GM12878 (cell line): ENCODE results near the gene ERCC4. TPM values are rescaled to one million over a fixed set of nuclear protein-coding genes. Genes with fewer than 3 reads are reported as not detected.

Experiments
- ATAC-seq: fragments of 200-7000 bp; cut with Tn5 transposase; 3 replicates; pipeline ENCODE4 v1.9.1; 2020; ENCODE audit warnings: mild to moderate bottlenecking, moderate library complexity
- BruUV-seq: library from RNA; stranded (reverse); fragments of 400-500 nt; replicated peaks from 2 replicates; lab custom pipeline; 2021; lab: Mats Ljungman, UMichigan
- CTCF ChIA-PET: fragments of 300-600 bp; sonication (Branson Sonifier 250); formaldehyde crosslinking; extraction: SDS; loops from one replicate; lab custom pipeline; 2021; ENCODE audit warnings: inconsistent platforms; lab: Yijun Ruan, JAX
- POLR2A ChIA-PET: fragments of 350-600 bp; formaldehyde crosslinking; extraction: SDS; loops from one replicate; lab custom pipeline; 2021; ENCODE audit warnings: inconsistent platforms; lab: Charles Lee
- RAD21 ChIA-PET: fragments of 300-600 bp; sonication (Branson Sonifier 250); formaldehyde crosslinking; loops from one replicate; lab custom pipeline; 2023; ENCODE audit warnings: antibody characterized with exemption; ENCODE audit not compliant: unreplicated experiment; lab: Charles Lee
- SMC1A ChIA-PET: fragments of 300-600 bp; sonication (Branson Sonifier 250); formaldehyde crosslinking; loops from one replicate; lab custom pipeline; 2023; ENCODE audit not compliant: unreplicated experiment, uncharacterized antibody; lab: Charles Lee
- DNase-seq: peaks from one replicate; pipeline ENCODE4 v3.0.0-alpha.2; 2011; ENCODE audit warnings: low read depth, low spot score
- FAIRE-seq: peaks from 3 replicates; lab custom pipeline; 2011; peaks lifted over from hg19 to GRCh38; lab: Jason Lieb, UNC
- H2AFZ ChIP-seq: 2 replicates; pipeline ENCODE4 v1.6.0; 2011; ENCODE audit warnings: low read depth, low read length, control low read depth; ENCODE audit not compliant: control insufficient read depth
- H3K27ac ChIP-seq: 2 replicates; pipeline ENCODE4 v1.5.1; 2011; ENCODE audit warnings: control low read depth; ENCODE audit not compliant: control insufficient read depth, insufficient read depth
- H3K27me3 ChIP-seq, 2 experiments: replicated peaks in 1 of 2; 2 replicates each; pipeline versions ENCODE4 v1.6.0 to v1.6.1; 2011; ENCODE audit warnings: low read length in 1 of 2; ENCODE audit not compliant: control insufficient read depth in 2 of 2, insufficient read depth in 2 of 2
- H3K36me3 ChIP-seq, 2 experiments: 2 replicates each; pipeline ENCODE4 v1.5.1; 2011; ENCODE audit warnings: low read length in 1 of 2; ENCODE audit not compliant: control insufficient read depth in 2 of 2, insufficient read depth in 2 of 2
- H3K4me1 ChIP-seq: 2 replicates; pipeline ENCODE4 v1.6.1; 2011; ENCODE audit warnings: mild to moderate bottlenecking, low read length, moderate library complexity, mixed read lengths; ENCODE audit not compliant: control insufficient read depth, insufficient read depth
- H3K4me2 ChIP-seq: 2 replicates; pipeline ENCODE4 v1.6.0; 2011; ENCODE audit warnings: control low read depth; ENCODE audit not compliant: control insufficient read depth, insufficient read depth
- H3K4me3 ChIP-seq: fragments of 200-600 bp; sonication (generic); 2 replicates; pipeline ENCODE4 v1.5.1; 2016
- H3K79me2 ChIP-seq: 2 replicates; pipeline ENCODE4 v1.6.0; 2011; ENCODE audit warnings: low read length; ENCODE audit not compliant: control insufficient read depth, insufficient read depth
- H3K9ac ChIP-seq: 2 replicates; pipeline ENCODE4 v1.8.0; 2011; ENCODE audit warnings: low read length, control low read depth, mixed read lengths; ENCODE audit not compliant: control insufficient read depth, insufficient read depth
- H3K9me3 ChIP-seq: replicated peaks from 3 replicates; pipeline ENCODE4 v1.5.1; 2011; ENCODE audit warnings: mild to moderate bottlenecking, low read length; ENCODE audit not compliant: control insufficient read depth, insufficient read depth
- H4K20me1 ChIP-seq: 2 replicates; pipeline ENCODE4 v1.6.0; 2011; ENCODE audit not compliant: control insufficient read depth, insufficient read depth
- ATF3 ChIP-seq: IDR thresholded peaks from 2 replicates; pipeline ENCODE4 v1.6.1; 2011; ENCODE audit warnings: low read depth, mild to moderate bottlenecking, low read length, moderate library complexity, borderline replicate concordance; ENCODE audit errors: extremely low read depth
- HDAC2 ChIP-seq: fragments of 200-600 bp; sonication (generic); IDR thresholded peaks from 2 replicates; pipeline ENCODE4 v1.6.1; 2017
- MTA2 ChIP-seq: fragments of 450-650 bp; IDR thresholded peaks from 2 replicates; pipeline ENCODE4 v1.6.1; 2016; ENCODE audit warnings: low read depth, mild to moderate bottlenecking, moderate library complexity
- SKIL ChIP-seq: fragments of 450-650 bp; IDR thresholded peaks from 2 replicates; pipeline ENCODE4 v1.6.1; 2017; ENCODE audit warnings: mild to moderate bottlenecking, low read depth, inconsistent platforms; ENCODE audit not compliant: poor library complexity, severe bottlenecking
- WGBS: methylation state at CpG from one replicate; pipeline ENCODE4 v1.1.6; 2016; ENCODE audit warnings: low lambda C conversion rate; ENCODE audit not compliant: insufficient replicate concordance, insufficient coverage; ENCODE audit errors: missing lambda C conversion rate; 5-methylcytosine and 5-hydroxymethylcytosine counted together
- in situ Hi-C: fragments of 300-500 bp; cut with MboI; formaldehyde crosslinking; loops from 9 replicates; pipeline ENCODE4 v1.14.3; 2018; ENCODE audit warnings: mixed read lengths
- intact Hi-C: fragments of 100-400 bp; cut with micrococcal nuclease; formaldehyde crosslinking; loops from one replicate; pipeline ENCODE4 v1.14.2; 2022; ENCODE audit not compliant: unreplicated experiment
- polyA plus RNA-seq, 11 experiments: library from polyadenylated mRNA; depleted of rRNA in 4 of 11; unstranded in 6 of 11; stranded (reverse) in 5 of 11; fragments of >200 nt; fragmentation: Nextera tagmentation in 4 of 11; fragmentation: Illumina TruSeq in 1 of 11; extraction: Ambion mirVana in 4 of 11; extraction: Trizol in 1 of 11; gene quantifications; 1 replicate in 1 of 11; 2 replicates in 10 of 11; pipeline versions ENCODE4 v1.2.1 to v1.2.3, GENCODE V29; 2011 to 2016; ENCODE audit warnings: inconsistent platforms in 2 of 11, missing spikeins in 2 of 11, low read depth in 1 of 11
- total RNA-seq, 4 experiments: library from RNA; depleted of rRNA in 3 of 4; stranded (reverse); fragments of >200 nt in 3 of 4; fragmentation: Illumina TruSeq in 1 of 4; extraction: Trizol in 1 of 4; gene quantifications; 2 replicates each; pipeline versions ENCODE4 v1.2.1 to v1.2.3, GENCODE V29; 2013 to 2021

Gene ERCC4
- total and polyA plus RNA-seq, 10 of the 15 experiments (the other 5 are each of a cell fraction or from before 2014, with no cell fraction given), result 4.7 to 24.6 (median 8.9) TPM

DNA sequence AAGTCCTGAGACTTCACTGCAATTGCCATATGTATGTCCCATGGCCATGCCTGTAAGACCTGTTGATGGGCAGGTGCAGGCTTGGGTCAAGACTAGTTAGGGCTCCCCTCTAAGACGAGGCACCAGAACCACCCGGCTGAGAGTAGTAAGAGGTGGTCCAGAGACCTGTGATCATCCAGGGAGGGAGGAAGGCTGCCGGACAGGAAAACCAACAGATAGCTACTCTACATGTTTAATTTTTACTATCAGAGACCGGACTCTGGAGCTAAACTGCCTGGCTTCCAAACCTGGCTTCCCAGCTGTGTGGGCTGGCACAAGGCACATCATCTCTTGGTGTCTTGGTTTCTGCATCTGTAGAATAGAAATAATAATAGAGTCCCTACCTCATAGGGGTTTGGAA, 73.0 kb downstream of the ERCC4 start:
- in situ Hi-C loops, result no loop called here
- intact Hi-C loops, result no loop called here
- no TSS peak for BruUV-seq
- no peak overlapping the region for H3K9ac ChIP-seq
- TF ChIP-seq ATF3 (no peak), MTA2 (no peak), HDAC2 (no peak), SKIL (no peak)
- H4K20me1 ChIP-seq, result no peaks in the 10 kb centered on the region
- 96% methylated on average over 4 of the region's 4 CpGs for WGBS
- H3K79me2 ChIP-seq, result no peaks in the 10 kb centered on the region
- H3K27me3 ChIP-seq, result no peaks in the 10 kb centered on the region
- H3K36me3 ChIP-seq, result no peaks in the 10 kb centered on the region
- FAIRE-seq, result no peak
- no peak overlapping the region for H2AFZ ChIP-seq
- H3K4me2 ChIP-seq, result no peak overlapping the region
- H3K4me1 ChIP-seq, result peaks cover 7% of the 10 kb centered on the region
- no peak overlapping the region for H3K4me3 ChIP-seq
- RAD21 ChIA-PET, result no interaction called here
- no peak for ATAC-seq
- POLR2A ChIA-PET, result no interaction called here
- CTCF ChIA-PET, result interaction anchor here (1.8 kb wide), 1 partner anchor 257 kb away, joined by 5 read pairs; no protein-coding TSS in a partner anchor
- no peak overlapping the region for H3K27ac ChIP-seq
- SMC1A ChIA-PET, result no interaction called here
- H3K9me3 ChIP-seq, result no peaks in the 10 kb centered on the region; the same call in 1 of the 3 replicates
- DNase-seq, result no peak
